SK-N-SH (cell line): Measurements from ENCODE around the gene ACOT12.

ENCODE experiments used
- CHD2 ChIP-seq: fragments of 150-350 bp; IDR thresholded peaks from 2 replicates; pipeline ENCODE4 v1.6.1; 2018; ENCODE audit warnings: low read length; ENCODE audit not compliant: partially characterized antibody
- CTCF ChIP-seq: fragments of 200-600 bp; sonication (generic); IDR thresholded peaks from 2 replicates; pipeline ENCODE4 v1.6.1; 2017; ENCODE audit warnings: antibody characterized with exemption, mild to moderate bottlenecking, moderate library complexity
- EP300 ChIP-seq, 2 experiments: IDR thresholded peaks; 2 replicates each; pipeline versions ENCODE4 v1.4.0 to v1.6.1; 2012; ENCODE audit warnings: borderline replicate concordance in 1 of 2, low read depth in 1 of 2, low read length in 1 of 2
- EZH2phosphoT487 ChIP-seq: fragments of 200-600 bp; sonication (generic); IDR thresholded peaks from 2 replicates; pipeline ENCODE4 v1.6.1; 2017; ENCODE audit warnings: low read depth, mixed run types, mild to moderate bottlenecking, antibody characterized with exemption, moderate library complexity, borderline replicate concordance
- FOSL2 ChIP-seq: IDR thresholded peaks from 2 replicates; pipeline ENCODE4 v1.4.0; 2012; ENCODE audit warnings: low read depth, mild to moderate bottlenecking, moderate library complexity, borderline replicate concordance
- JUND ChIP-seq: IDR thresholded peaks from 2 replicates; pipeline ENCODE4 v1.4.0; 2012
- PBX3 ChIP-seq: IDR thresholded peaks from 2 replicates; pipeline ENCODE4; 2012
- POLR2AphosphoS5 ChIP-seq: IDR thresholded peaks from 2 replicates; pipeline ENCODE4 v1.6.1; 2012; ENCODE audit warnings: low read depth, low read length
- RAD21 ChIP-seq: IDR thresholded peaks from 2 replicates; pipeline ENCODE4 v1.6.1; 2012; ENCODE audit warnings: mild to moderate bottlenecking, low read length
- SIN3A ChIP-seq: IDR thresholded peaks from 2 replicates; pipeline ENCODE4 v1.6.1; 2012; ENCODE audit warnings: low read depth, mild to moderate bottlenecking, low read length, moderate library complexity, borderline replicate concordance
- SMC3 ChIP-seq: IDR thresholded peaks from 2 replicates; pipeline ENCODE4 v1.6.1; 2012; ENCODE audit warnings: low read depth, low read length, improper control_type of control experiment
- TAF1 ChIP-seq: IDR thresholded peaks from 2 replicates; pipeline ENCODE4 v1.6.1; 2012; ENCODE audit warnings: low read depth, mild to moderate bottlenecking, low read length, moderate library complexity, borderline replicate concordance
- TEAD4 ChIP-seq: IDR thresholded peaks from 2 replicates; pipeline ENCODE4 v1.4.0; 2012; ENCODE audit warnings: mild to moderate bottlenecking, borderline replicate concordance; ENCODE audit not compliant: insufficient read depth

- TF ChIP-seq POLR2AphosphoS5 (no peak), FOSL2 (no peak), SMC3 (no peak), EP300 (IDR thresholded peaks at IDR 0.05; ENCODE audit: borderline replicate concordance in 1 of 2, low read depth in 1 of 2, low read length in 1 of 2) (no peak), TAF1 (no peak), JUND (no peak), SIN3A (no peak), CTCF (no peak), PBX3 (no peak), RAD21 (no peak), TEAD4 (no peak), CHD2 (no peak), EZH2phosphoT487 (no peak)
These were observed 528 bp downstream of the ACOT12 start for GRCh38 chr5:81393430-81393782.
